GM19438 (cell line): ENCODE results near the gene RABGAP1L.
A peak's percentile ranks its signal among the peaks of the same experiment; 100 is the strongest.
"Not testable (repeated sequence)": the region's sequence is repeated elsewhere in the genome, so short reads cannot be mapped to it uniquely, and the experiment has no call there.

Source experiments
- ATAC-seq: cut with Tn5 transposase; IDR thresholded peaks from one replicate; pipeline ENCODE4 v1.9.1; 2021; ENCODE audit warnings: low read depth; ENCODE audit not compliant: unreplicated experiment

Gene RABGAP1L

DNA sequence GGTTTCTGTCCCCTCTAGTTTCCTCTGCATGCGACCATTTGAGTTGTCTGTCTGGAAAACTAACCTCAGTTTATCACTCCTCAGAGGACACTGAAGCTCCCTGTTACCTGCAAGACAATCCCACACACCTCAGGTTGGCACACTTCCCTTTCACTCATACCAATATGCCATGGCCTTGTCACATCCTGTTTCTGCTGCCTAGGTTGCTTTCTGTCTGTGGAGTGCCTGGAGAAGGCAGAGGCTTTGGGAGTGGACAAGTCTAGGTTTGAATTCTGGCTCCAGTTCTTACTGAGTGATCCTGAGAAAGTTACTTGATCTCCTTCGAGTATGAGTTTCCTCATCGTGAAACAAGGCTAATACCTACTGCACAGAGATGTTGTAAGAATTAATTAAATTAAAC, 668.9 kb downstream of the RABGAP1L start:
- no peak for ATAC-seq

DNA sequence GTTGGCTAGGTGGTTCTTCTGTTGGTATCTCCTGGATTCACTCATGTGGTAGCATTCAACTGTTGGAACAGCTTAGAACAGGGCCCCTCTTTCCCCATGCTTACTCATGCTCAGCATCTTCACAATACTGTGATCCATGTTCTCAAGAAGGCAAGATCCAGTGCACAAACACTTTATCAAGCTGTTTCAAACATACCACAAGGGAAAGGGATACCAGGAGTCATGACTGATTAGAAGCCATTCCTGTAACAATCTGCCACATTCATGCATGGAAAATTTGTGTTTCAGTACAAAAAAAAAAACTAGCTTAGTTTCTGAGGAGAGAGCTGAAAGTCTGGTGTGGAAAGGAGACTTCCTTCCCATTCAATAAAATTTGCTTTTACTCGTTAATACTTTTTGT, 670.7 kb downstream of the RABGAP1L start:
- no peak for ATAC-seq

DNA sequence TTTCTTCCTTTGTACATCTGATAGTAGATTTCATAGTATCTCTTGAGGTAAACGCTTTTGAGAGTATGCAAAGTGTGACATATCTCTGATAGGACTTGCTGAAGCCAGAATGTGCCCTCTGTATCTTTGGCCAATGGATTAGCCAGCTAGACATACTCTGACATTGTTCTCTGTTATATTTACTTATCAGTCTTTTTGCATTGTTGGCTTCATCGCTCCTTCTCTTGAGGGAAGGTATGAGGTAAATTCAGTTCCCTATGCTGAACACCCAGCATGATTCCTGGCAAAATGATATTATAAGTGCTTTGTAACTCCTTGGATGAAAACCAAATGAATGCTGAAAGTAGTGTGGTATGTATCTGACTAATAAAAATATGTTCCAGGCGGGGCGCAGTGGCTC, 677.2 kb downstream of the RABGAP1L start:
- no peak for ATAC-seq

DNA sequence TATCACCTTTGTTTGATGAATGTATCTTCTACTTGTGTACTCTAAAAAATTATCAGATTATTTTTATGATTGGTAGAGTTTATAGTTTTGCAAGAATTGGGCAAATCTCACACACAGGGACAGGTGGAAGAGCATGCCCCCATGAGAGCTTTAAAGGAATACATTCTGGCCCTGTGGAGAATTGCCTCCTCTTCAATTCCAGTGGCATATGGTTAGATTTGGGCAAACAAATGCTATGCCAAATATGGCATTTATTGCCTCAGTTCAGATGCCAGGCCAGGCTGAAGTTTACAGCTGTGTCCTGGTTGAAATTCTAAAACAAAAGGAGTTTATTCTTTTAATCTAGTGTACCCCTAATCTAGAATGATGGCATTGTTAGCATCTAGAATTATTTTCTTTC, 678.1 kb downstream of the RABGAP1L start:
- ATAC-seq, result no peak

DNA sequence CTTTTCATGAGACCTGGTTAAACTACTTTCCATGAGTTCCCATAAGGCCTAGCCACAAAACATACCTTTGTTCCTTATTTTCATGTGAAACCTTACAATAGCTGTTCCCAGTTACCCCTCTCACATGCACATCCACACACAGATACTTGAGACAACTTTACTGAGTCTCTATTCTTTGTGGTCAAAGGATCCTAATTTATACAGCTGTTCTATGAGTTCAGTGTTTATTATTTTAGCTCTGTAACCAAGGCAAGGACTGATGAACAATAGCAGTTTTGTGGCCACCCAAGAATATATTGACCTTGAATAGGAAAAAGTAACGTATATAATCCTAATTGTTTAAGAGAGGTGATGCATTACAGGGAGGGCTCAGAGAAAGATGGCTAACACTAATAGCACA, 679.9 kb downstream of the RABGAP1L start:
- no peak for ATAC-seq

DNA sequence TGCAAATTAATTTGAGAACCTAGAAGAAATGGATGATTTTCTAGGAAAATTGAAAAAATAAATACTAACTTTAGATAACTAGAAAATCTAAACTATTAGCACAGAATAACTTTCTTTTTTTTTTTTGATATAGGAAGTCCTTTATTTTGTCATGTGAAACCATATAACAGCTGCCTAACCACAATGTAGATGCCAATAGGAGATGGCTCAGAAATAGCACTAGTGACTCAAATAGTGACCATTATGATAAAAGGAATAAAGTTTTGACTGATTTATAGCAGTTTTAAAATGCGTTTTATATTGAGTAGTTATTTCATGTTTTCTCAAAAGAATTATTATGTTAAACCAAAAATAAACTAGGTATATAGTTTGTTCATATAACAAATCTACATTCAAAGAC, 682.4 kb downstream of the RABGAP1L start:
- ATAC-seq, result no peak

DNA sequence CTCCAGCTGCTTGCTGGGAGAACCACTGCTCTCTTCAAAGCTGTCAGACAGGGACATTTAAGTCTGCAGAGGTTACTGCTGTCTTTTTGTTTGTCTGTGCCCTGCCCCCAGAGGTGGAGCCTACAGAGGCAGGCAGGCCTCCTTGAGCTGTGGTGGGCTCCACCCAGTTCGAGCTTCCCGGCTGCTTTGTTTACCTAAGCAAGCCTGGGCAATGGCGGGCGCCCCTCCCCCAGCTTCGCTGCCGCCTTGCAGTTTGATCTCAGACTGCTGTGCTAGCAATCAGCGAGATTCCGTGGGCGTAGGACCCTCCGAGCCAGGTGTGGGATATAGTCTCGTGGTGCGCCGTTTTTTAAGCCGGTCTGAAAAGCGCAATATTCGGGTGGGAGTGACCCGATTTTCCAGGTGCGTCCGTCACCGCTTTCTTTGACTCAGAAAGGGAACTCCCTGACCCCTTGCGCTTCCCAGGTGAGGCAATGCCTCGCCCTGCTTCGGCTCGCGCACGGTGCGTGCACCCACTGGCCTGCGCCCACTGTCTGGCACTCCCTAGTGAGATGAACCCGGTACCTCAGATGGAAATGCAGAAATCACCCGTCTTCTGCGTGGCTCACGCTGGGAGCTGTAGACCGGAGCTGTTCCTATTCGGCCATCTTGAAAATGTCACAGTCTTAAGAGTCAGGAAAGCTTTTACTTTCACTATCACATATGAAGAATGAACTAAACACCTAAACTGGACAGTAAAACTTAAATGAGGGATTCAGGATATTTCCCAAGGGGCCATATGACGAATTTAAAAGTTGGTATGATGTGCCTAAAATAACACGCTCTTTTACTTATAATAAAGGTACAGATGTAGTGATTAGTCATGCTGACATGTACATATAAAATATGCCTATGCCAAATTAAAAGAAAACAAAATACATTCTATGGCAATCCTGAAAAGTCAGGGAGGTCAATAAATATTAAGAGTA, 689.6 kb downstream of the RABGAP1L start:
- not testable (repeated sequence) for ATAC-seq

DNA sequence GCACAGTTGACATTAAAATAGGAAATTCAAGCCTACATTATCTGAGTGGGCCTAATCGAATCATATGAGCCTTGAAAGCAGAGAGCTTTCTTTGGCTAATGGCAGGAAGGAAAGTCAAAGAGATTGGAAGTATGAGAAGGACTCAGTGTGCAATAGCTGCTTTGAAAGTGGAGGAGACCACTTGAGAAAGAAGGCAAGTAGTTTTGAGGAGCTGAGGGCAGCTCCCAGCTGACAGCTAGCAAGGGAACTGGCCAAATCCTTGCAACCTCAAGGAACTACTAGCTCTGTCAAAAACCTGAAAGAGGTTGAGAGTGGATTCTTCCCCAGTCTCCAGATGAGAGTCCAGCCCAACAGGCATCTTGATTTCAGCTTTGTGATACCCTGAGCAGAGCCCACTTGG, 691.4 kb downstream of the RABGAP1L start:
- ATAC-seq, result no peak

DNA sequence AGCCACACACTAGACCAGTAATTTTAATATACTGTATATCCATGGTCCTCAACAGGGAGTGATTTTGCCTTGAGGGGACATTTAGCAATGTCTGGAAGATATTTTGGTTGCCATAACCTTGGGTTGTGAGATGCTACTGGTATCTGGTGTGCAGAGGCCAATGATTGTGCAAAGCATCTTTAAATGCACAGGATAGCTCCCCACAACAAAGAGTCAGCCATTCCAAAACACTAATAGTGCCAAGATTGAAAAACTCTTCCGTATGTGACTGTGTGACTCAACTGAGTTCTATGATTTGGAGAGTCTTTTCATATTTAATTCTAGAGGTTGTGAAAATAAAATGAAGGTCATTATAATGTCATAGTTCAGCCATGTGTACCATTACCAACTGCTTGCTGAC, 699.0 kb downstream of the RABGAP1L start:
- ATAC-seq, result no peak

DNA sequence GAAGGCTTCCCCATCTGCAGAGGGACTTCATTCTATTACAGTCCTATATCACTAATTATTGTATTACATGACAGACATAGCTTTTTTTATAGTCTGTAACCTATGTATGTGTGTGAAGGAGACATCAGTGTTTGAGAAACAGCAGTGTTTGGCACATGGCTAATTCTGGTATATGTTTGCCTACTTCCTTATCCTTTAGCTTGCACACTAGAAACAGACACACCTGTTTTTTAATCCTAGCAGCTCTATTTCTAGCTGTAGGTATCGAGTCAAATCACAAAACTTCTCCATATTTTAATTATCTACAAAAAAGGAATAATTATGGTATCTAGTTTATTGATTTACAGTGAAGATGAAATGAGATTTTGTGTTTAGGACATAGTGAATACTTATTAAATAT, 711.0 kb downstream of the RABGAP1L start:
- ATAC-seq, result no peak

DNA sequence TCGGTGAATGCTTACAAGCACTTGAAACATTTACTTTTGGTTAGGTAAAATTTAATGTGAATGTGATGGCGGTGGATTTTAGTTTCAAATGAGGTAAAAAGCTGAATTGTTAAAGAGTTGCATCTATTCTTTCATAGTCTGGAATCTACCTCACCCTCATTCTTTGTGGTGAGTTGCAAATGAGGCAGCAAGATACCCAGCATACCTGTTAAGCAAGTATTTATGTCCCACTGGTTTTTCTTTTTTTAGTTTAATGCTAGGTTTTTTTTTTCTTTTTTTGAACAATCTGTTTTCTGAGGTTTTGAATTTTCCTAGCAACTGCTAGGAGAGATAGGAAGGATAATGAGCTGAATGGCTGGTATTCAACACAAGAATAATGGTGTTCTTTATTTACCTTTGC, 712.6 kb downstream of the RABGAP1L start:
- no peak for ATAC-seq

DNA sequence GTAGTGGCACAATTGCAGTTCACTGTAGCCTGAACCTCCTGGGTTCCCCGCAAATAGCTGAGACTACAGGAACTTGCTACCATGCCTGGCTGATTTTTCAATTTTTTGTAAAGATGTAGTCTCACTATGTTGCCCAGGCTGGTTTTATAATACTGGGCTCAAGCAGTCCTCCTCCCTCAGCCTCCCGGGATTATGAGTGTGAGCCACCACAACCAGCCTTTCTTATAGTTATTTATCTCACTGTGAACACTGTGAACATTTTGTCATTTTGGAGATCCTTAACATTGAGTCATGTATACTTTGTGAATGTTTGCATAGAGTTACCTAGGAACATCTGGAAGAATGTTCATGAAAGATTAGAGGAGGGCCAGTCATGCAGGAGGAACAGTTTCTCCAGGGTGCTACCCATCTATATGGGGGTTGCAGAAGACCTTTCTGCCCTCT, 713.3 kb downstream of the RABGAP1L start:
- ATAC-seq, result no peak

DNA sequence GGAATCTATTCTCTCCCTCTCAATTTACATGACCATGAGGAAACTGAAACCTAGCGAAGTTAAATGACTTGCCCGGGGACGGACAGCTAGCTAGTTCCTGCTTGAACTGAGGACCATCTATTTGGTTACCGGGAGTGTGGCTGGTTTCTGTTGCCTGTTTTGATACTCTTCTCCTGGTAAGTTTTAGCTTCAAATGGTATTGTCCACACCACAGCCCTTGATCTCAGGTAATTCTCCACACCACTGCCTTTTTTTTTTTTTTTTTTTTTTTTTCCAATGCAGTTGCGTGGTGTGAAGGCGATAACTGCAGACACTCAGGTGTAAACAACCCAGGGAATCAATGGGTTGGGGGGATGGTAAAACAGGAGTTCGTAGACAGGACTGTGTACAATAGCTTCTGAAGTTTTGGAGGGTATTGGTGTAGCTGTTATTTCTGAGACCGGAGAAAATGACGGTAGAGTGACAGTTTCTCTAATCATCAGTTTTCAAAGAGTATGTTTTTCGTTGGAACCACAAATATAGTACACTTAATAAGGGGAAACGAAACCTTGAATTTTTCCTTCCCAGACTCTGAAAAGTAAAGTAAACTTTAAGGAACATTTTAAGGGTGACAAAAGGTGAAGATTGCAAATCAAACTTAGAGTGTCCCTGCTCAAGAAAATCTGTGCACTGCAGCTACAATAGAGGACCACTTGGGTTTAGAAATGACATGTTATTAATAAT, 715.2 kb downstream of the RABGAP1L start:
- ATAC-seq, result peak; percentile 74

DNA sequence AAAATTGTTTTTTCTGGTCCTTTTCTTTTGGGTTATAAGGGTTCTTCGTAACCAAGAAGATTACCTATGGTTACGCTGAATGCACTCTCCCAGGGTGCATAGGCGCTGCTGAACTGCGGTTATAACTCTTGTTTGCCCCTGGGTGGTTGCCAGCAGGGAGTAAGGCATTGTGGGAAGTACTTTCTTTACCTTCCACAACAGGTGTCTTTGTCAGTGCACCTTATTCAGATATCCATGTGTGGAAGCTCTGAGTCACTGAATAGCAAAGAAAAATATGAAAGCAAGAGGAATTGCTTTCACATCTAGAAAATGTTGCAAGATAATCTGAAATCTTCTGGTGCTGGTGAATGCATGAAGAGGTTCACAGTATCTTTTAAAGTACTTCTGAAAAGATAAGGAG, 716.0 kb downstream of the RABGAP1L start:
- ATAC-seq, result no peak

DNA sequence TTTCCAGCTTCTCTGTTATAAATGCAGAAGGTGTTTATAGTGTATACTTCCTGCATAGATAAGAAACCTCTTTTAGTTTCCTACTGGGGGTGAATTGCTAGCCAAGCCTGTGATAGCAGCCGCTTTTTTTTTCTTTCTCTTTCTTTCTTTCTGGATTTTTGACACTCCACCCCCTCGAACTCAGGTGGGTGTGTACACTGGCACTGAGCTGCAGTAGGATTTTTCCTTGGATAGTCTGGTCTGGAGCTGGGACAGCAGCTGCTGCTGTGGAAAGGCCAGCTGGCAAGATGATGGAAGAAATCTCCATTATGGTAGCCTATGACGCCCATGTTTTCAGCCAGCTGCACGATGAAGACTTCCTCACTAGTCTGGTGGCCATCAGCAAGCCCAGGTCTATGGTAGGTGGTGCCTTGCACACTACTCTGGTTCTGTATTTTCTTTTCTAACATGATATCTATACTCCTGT, 717.9 kb downstream of the RABGAP1L start:
- no peak for ATAC-seq

DNA sequence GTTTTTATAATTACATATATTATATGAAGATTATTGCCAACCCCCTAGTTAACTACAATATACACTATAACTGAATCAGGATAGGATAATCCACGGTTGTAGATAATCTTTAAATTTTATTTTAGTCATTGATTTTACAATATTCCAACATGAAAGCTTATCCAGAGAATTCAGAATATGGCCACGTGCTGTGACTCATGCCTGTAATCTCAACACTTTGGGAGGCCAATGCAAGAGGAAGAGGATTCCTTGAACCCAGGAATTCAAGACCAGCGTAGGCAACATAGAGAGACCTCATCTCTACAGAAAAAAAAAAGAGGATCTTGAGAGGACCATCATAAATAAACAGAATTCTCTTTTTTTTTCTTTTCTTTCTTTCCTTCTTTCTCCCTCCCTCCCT, 720.9 kb downstream of the RABGAP1L start:
- ATAC-seq, result no peak

DNA sequence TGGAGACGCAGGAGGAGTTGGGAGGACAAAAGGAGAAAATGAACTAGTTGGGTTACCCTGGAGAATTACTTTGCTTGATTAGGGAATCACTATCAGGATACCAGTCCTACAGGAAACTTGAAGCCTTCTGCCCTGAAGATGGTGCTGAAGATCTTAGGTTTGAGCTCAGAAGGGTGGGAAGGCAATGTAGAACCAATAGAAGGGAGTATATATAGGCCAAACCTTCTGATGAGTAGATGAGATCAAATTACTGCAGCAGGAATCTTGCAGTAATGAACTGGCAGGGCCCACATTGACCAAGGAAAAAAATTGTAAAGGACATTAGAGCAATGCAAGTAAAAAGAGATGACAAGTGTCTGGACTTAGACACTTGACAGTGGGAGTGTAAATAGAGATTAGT, 724.1 kb downstream of the RABGAP1L start:
- no peak for ATAC-seq

DNA sequence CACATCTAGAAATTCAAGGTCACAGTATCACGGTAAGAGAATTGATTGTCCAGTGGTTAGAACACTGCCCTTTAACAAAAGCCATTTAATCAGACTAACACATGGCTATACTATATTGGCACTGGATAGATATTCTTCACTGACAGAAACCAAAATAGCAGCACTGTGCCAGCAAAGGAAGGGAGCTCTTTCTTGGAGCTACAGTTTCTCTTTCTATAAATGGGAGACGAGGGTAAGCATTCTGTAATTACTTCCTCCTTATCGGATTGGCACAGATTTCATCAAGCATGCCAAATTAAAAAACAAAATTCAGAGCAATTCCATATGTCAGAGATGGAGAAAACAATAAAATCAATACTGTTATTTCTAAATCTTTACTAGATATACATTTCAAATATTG, 724.7 kb downstream of the RABGAP1L start:
- no peak for ATAC-seq

DNA sequence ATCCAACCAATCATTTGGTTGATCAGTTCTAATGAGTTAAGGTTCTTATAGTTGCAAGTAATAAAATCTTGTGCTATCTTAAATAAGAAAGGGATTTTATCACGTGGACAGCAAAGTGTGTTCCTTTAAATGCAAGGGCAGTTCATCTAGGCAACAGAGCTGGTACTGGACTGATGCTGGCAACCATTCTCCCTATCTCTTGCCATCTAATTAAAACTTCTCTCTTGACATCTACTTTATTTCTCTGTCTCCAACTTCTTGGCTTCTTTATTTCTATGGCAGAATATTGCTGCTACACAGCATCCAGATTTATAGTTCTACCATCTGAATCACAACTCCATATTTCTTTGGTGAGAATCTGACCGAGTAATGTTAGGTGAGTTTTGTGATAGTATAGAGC, 725.2 kb downstream of the RABGAP1L start:
- ATAC-seq, result no peak

DNA sequence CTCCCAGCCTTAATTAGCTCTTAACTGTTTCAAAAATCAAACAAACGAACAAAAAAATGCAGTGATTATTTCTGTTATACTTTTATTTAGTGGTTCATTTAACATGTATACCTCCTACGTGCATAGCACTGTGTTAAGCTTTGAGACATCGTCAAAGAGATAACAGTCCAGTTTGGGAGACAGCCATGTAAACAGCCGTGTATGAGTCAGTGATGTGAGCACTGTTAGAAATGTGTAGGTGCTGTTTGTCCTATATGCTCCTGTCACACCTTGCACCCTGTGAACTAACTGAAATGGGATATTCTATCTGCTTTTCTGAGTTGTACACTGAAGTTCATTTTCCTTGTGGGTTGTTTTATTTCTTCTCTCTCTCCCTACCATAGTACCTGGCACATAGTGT, 730.7 kb downstream of the RABGAP1L start:
- no peak for ATAC-seq

DNA sequence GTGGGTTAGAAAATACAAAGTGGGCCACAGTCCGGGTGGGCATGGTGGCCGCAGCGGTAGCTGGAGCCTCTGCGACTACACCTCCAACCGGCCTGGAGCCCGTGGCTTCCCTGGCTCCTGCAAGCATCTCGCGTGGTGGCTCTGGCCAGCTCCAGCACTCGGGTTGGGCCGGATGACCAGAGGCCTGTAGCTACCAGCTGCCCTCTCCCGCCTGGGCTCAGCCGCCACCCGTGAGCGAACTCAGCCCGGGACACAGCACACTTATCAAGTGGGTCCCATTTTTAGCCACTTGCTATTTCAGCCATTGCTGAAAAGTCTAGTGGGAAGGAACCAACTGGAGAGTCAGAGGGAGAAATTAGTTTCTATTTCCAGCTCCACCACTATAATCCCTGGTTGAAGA, 732.7 kb downstream of the RABGAP1L start:
- ATAC-seq, result no peak
